Lung (tissue), 12 donors: ENCODE data around the gene IRX2. TPM values are rescaled to one million over a fixed set of nuclear protein-coding genes. Genes with fewer than 3 reads are reported as not detected.

Source experiments
- ATAC-seq: fragments of 200-7000 bp; cut with Tn5 transposase; one replicate; pipeline ENCODE4 v1.9.1; 2020; ENCODE audit warnings: moderate number of reproducible peaks; ENCODE audit not compliant: insufficient read depth, low FRiP score
- DNase-seq, 3 donors: peaks; one replicate each; pipeline ENCODE4 v3.0.0-alpha.2; 2013 to 2017
- H3K27ac ChIP-seq, 2 donors: one replicate each; pipeline ENCODE4 v1.5.1; 2013; ENCODE audit warnings: mild to moderate bottlenecking in 2 of 2, moderate library complexity in 2 of 2, control low read depth in 1 of 2, inconsistent platforms in 1 of 2, low read depth in 1 of 2, low read length in 1 of 2
- H3K27me3 ChIP-seq, 3 donors: one replicate each; pipeline ENCODE4 v1.5.1; 2013; ENCODE audit warnings: low read length in 2 of 3; ENCODE audit not compliant: control insufficient read depth in 3 of 3, insufficient read depth in 3 of 3
- H3K36me3 ChIP-seq, 4 donors: one replicate each; pipeline ENCODE4 v1.5.1; 2013; ENCODE audit warnings: low read length in 4 of 4, mild to moderate bottlenecking in 1 of 4, moderate library complexity in 1 of 4; ENCODE audit not compliant: control insufficient read depth in 4 of 4, insufficient read depth in 4 of 4
- H3K4me1 ChIP-seq, 5 donors: one replicate each; pipeline ENCODE4 v1.5.1; 2013; ENCODE audit warnings: low read length in 5 of 5, mild to moderate bottlenecking in 2 of 5, moderate library complexity in 1 of 5; ENCODE audit not compliant: control insufficient read depth in 5 of 5, insufficient read depth in 5 of 5
- H3K4me3 ChIP-seq: one replicate; pipeline ENCODE4 v1.5.1; 2013; ENCODE audit warnings: mild to moderate bottlenecking, control low read depth, moderate library complexity
- H3K9ac ChIP-seq, 2 donors: one replicate each; pipeline ENCODE4 v1.5.1; 2013; ENCODE audit warnings: low read length in 2 of 2, control low read depth in 1 of 2; ENCODE audit not compliant: insufficient read depth in 1 of 2
- H3K9me3 ChIP-seq, 4 donors: one replicate each; pipeline ENCODE4 v1.5.1; 2013; ENCODE audit warnings: low read length in 3 of 4, mild to moderate bottlenecking in 1 of 4, moderate library complexity in 1 of 4; ENCODE audit not compliant: control insufficient read depth in 4 of 4, insufficient read depth in 3 of 4
- CTCF ChIP-seq: IDR thresholded peaks from 2 replicates; pipeline ENCODE4 v1.5.1; 2012; ENCODE audit warnings: mild to moderate bottlenecking; ENCODE audit errors: control extremely low read depth, extremely low read depth
- WGBS, 2 donors: extraction: QIAGEN DNeasy Blood & Tissue Kit; methylation state at CpG; one replicate each; pipeline ENCODE4 v1.1.7; 2013; 5-methylcytosine and 5-hydroxymethylcytosine counted together
- polyA plus RNA-seq, 2 donors: library from polyadenylated mRNA; stranded (reverse); fragments of 200-250 nt; gene quantifications; one replicate each; pipeline ENCODE4 v1.2.1, GENCODE V29; 2013
- total RNA-seq, 2 donors: library from RNA; depleted of rRNA in 1 of 2; stranded (reverse); fragments of >200 nt in 1 of 2; gene quantifications; one replicate each; pipeline ENCODE4 v1.2.1, GENCODE V29; 2014 to 2021
- donor health status: control.
- donor health status: control.
- donor health status: Bipolar disorder and iron deficiency.
- donor health status: healthy.
- donor health status: DM: yes; HTN: yes; CAD: no.

IRX2 gene
- total and polyA plus RNA-seq, 4 donors: 11.5 to 64.5 (median 45.4) TPM

GRCh38 chr5:2724031-2724581, 27.4 kb downstream of the IRX2 start:
- no peak for ATAC-seq
- peaks cover 0 to 2% (median 0%) of the 10 kb centered on the region in 5 donors for H3K4me1 ChIP-seq
- H3K4me3 ChIP-seq: no peak overlapping the region
- DNase-seq: no peak
- H3K27ac ChIP-seq: no peak overlapping the region
- peaks cover 0 to 30% (median 11%) of the 10 kb centered on the region in 3 donors for H3K27me3 ChIP-seq
- H3K9me3 ChIP-seq: peaks cover 0 to 2% (median 0%) of the 10 kb centered on the region in 4 donors
- no peak for TF ChIP-seq CTCF
- H3K36me3 ChIP-seq: no peaks in the 10 kb centered on the region
- 87 to 90% methylated on average over 12 of the region's 12 CpGs for WGBS, 2 donors
- no peak overlapping the region for H3K9ac ChIP-seq

GRCh38 chr5:2722901-2723300, 28.6 kb downstream of the IRX2 start:
- no peak for ATAC-seq
- Histone ChIP-seq H3K4me1 (peaks cover 0 to 2% (median 0%) of the 10 kb centered on the region in 5 donors), H3K27ac (no peak overlapping the region), H3K9me3 (peaks cover 0 to 2% (median 0%) of the 10 kb centered on the region in 4 donors), H3K36me3 (no peaks in the 10 kb centered on the region), H3K9ac (no peak overlapping the region), H3K4me3 (no peak overlapping the region), H3K27me3 (peaks cover 0 to 20% (median under 1%) of the 10 kb centered on the region in 3 donors)
- 85 to 88% methylated on average over 7 of the region's 7 CpGs for WGBS, 2 donors
- TF ChIP-seq CTCF: no peak
- no peak for DNase-seq

- TF ChIP-seq CTCF: no peak
- Histone ChIP-seq H3K4me3 (no peak overlapping the region), H3K36me3 (no peaks in the 10 kb centered on the region), H3K27me3 (peaks cover 0 to 9% (median 5%) of the 10 kb centered on the region in 3 donors), H3K27ac (no peak overlapping the region), H3K4me1 (no peaks in the 10 kb centered on the region), H3K9me3 (peaks cover 0 to 4% (median 0%) of the 10 kb centered on the region in 4 donors), H3K9ac (no peak overlapping the region)
- WGBS, 2 donors: 68 to 69% methylated on average over 7 of the region's 7 CpGs
- ATAC-seq (no peak), DNase-seq (no peak)
Measured at GRCh38 chr5:2721385-2722138, 29.9 kb downstream of the IRX2 start.
